Right ventricle myocardium superior (tissue), 1 donor: ENCODE data around the gene FXYD6. TPM values are rescaled to one million over a fixed set of nuclear protein-coding genes. Genes with fewer than 3 reads are reported as not detected.
"Not testable (repeated sequence)": the region's sequence is repeated elsewhere in the genome, so short reads cannot be mapped to it uniquely, and the experiment has no call there.

ENCODE experiments used
- ATAC-seq: fragments of 200-7000 bp; cut with Tn5 transposase; one replicate; pipeline ENCODE4 v1.9.1; 2020; ENCODE audit warnings: mild to moderate bottlenecking; ENCODE audit not compliant: poor library complexity
- DNase-seq: peaks from one replicate; pipeline ENCODE4 v3.0.0-alpha.2; 2020
- intact Hi-C: fragments of 100-400 bp; cut with DNase I; formaldehyde crosslinking; loops from one replicate; pipeline ENCODE4 v1.11.2; 2022
- total RNA-seq: library from RNA; stranded (reverse); fragmentation: NEBNext Ultra II Directional; extraction: Animal tissue kit (Norgen Biotek cat#: 25700); gene quantifications from one replicate; pipeline ENCODE4 v1.2.1, GENCODE V29; 2021
- donor health status: DM: no; HTN: yes; CAD: no; lungs with severe emphysema.

FXYD6 gene
- total RNA-seq, 1 donor from 2014 or later: 34.6 TPM

DNA sequence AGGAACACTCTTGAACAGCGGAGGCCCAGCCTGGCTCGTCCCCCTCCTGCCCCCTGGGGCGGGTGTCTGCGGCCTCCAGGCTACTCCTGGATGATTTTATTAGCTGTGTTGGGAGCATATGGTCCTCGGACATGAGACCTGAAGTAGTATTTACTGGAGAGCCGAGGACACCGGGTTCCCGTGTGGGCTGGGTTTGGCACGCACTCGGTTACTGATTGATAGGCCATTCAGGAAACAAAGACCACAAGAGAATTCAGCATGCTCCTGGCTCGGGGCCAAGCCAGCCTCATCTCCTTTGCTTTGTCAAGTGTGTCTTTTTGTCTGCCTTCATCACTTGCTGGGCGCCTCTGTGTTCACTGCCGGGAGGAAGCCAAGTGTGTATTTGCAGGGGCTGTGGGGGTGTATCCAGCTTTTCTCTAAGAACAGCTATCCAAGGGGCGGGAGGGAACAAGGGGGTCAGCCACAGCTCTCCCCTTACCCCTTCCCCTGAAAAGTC lies 61.6 kb downstream of the FXYD6 start:
- peak; percentile 85 for DNase-seq
- intact Hi-C loops: no loop called here
- ATAC-seq: no peak

DNA sequence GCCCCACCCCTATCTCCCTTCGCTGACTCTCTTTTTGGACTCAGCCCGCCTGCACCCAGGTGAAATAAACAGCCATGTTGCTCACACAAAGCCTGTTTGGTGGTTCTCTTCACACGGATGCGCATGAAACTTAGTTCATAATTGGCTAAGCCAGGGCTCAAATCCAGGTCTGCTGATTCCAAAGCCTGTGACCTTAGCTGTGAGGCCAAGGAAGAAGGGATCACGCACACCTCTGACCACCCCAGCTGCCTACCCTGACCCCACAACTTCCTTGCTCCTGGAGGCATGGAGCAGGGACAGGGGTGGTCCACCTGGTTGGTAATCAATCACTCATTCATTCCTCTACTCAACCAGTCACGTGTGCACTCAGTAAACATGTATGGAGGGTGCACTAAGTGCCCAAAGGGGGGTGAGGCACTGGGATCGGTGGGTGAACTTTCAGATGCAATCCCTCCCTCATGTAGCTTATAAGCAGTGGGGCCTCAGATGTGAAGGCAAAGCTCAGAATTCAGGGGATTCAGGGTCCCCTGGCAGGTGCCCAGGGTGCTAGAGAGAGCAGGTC lies 62.2 kb downstream of the FXYD6 start:
- ATAC-seq (no peak), DNase-seq (no peak)
- intact Hi-C loops: no loop called here

GRCh38 chr11:117810056-117810451 lies 66.4 kb downstream of the FXYD6 start:
- DNase-seq, intact Hi-C loops, ATAC-seq: not testable (repeated sequence)

DNA sequence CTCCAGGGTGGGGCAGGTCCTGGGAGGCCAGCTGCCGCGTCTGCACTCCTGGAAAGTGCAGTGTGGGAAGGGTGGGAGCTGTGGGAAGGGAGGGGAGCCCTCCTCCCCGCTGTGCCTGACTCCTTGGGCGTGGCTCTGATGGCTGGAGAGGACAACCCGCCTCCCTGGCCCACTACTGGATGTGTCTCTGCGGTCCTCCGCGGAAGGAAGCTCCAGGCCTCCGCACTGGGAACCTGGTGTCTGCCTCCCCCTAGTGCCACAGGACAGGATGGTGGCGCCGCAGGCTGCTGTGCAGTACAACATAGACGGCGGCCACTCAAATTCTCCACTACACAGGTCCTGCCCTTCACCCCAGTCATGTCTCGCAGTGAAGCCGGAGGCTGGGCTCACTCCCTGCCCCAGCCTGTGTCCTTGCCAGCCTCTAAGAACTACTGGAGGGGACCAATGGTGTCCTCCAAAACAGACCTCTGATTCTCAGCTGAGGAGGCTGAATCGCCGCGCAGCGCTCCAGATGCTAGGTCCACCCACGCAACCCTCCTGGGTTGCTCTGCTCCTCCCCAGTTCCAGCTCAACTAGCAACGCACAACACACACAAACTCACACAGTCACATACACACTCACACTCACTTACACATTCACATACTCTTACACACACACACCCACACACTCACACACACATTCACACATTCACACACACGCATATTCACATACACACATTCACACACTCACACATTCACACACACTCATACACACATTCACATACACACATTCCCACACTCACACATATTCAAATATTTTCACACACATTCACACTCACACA lies 67.0 kb downstream of the FXYD6 start:
- ATAC-seq (peak; percentile 93), DNase-seq (peak; percentile 88)
- intact Hi-C loops: loop anchor here (5.0 kb wide), 1 partner anchor 367 kb away; no protein-coding TSS in a partner anchor

DNA sequence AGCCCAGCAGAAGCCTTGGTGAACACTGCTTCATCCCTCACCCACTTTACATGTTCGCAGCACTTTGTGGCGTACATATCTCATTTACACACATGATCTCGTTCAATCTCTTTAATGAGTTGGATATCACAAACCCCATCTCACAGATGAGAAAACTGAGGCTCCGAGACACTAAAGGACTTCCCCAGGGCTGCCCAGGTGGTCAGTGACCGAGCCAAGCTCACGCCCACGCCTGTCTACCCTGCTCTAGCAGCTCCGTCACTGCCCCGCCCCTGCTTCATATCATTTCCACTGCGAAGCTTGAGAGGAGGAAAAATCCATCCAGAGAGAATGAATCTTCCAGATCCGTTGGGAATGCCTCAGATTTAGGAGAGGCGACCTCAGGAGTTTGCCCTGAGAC lies 67.7 kb downstream of the FXYD6 start:
- intact Hi-C loops: loop anchor here (5.0 kb wide), 1 partner anchor 366 kb away; no protein-coding TSS in a partner anchor
- ATAC-seq (peak; percentile 32), DNase-seq (no peak)

GRCh38 chr11:117807482-117808327 lies 68.8 kb downstream of the FXYD6 start:
- intact Hi-C loops: loop anchor here (5.0 kb wide), 1 partner anchor 365 kb away; no protein-coding TSS in a partner anchor
- DNase-seq (peak; percentile 91), ATAC-seq (peak; percentile 74)

GRCh38 chr11:117806846-117807245 lies 69.6 kb downstream of the FXYD6 start:
- ATAC-seq: no peak
- DNase-seq: no peak

GRCh38 chr11:117805045-117805444 lies 71.4 kb downstream of the FXYD6 start:
- intact Hi-C loops: loop anchor here (5.0 kb wide), 1 partner anchor 363 kb away; no protein-coding TSS in a partner anchor
- DNase-seq (no peak), ATAC-seq (no peak)

More at GRCh38 chr11:117806846-117807245, 69.6 kb downstream of the FXYD6 start:
- intact Hi-C loops: loop anchor here (5.0 kb wide), 1 partner anchor 365 kb away; no protein-coding TSS in a partner anchor

DNA sequence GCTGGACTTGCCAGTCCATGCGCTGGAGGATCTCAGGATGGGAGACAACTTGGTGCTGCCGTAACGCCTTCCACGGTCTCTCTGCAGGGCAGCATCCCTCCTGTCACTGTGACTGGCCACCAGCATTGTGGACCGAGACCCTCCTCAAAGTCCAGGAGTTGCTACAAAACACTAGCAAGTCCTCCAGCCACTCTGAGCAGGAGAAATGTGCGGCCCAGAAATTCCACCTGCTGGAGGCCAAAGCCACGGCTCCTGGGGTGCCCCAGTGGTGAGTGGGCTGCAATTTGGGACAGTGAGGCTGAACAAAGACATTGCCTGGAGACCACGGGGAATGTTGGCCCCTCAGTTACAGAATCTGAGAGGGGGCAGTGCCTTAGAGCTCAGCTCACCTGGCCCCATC lies 72.6 kb downstream of the FXYD6 start:
- ATAC-seq: no peak
- intact Hi-C loops: no loop called here
- no peak for DNase-seq

DNA sequence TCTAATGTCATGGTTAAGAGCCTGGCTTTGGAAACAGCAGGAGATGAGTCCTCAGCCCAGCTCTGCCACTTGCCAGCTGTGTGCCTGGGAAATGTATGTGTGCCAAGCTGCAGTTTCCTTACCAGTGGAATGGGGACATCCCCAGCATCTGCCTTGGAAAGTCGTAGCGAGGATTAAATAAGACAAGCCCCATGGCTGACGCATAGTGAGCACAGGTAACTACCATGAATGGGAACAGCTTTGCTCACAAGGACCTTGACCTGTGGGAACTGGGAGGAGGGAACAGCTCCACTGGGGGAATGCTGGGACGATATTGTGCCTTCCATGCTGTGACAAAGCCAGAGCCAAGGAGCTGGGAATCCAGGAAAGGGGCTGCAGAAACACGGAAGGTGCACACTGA lies 76.8 kb downstream of the FXYD6 start:
- DNase-seq (no peak), ATAC-seq (no peak)
- intact Hi-C loops: no loop called here

GRCh38 chr11:117796872-117797529 lies 79.5 kb downstream of the FXYD6 start, which contains the start of gene DSCAML1:
Gene DSCAML1 (minus strand): TSS chr11:117797216. CDS start chr11:117797079, 137 bp downstream.
- DNase-seq (peak; percentile 57), ATAC-seq (peak; percentile 85)
- intact Hi-C loops: no loop called here

DNA sequence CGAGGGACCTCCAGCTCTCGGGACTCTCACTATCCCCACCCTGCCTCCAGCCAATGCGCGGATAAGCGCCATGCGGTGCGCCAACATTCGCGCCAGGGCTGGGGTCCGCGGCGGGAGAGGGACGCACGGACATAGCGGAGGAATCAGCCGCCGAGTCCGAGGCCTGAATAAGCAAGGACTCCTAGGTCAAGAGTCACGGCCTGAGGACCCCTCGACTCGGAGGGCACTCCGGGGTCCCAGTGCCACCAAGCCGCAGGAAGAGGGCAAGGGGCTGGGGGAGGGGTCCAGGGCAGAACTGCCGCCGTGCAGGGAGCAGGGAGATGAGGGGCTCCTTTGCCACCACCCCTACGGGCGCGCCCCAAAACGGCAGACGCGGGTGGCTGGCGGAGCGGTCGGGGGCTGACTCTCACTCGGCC lies 80.0 kb downstream of the FXYD6 start:
- no peak for ATAC-seq

DNA sequence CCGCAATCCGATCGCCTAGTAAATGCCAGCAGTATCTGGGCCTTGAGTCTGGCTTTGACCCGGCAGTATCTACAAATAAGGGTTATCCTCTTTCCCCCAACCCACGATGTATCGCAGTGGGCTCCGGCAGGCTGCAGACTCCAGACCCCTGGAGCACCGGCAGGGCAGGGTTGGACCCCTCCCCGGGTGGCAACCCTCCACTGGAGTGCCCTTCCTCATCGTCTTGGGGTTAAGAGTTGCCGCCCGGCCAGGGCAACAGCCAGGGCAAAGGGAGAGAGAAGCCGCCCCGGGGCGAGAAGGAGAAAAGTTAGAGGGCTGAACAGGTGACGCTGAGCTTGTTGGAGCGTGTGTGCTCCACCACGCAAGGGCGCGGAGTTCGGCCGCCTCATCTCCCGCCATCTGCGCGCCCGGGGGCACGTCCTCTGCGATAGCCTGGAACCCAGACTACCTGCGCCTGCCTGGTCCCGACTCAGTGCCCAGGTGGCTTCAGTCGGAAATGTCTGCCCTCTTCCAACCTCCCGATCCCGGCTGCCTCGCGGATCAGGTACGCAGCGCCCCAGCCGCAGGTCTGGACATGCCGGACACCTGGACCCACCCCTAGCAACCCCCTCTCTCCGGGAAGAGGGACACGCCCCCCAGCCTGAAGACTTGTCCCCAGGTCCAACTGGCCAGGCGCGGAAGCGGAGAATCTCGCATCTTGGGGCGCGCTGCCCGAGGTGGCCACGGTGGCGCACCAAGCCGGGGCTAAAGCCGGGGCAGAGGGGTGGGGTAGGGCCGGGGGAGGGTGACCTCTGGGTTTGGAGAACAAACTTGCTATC lies 80.6 kb downstream of the FXYD6 start:
- DNase-seq (no peak), ATAC-seq (no peak)
- intact Hi-C loops: no loop called here

More for the DNA sequence above, 80.0 kb downstream of the FXYD6 start:
- intact Hi-C loops: no loop called here
- DNase-seq: no peak

- DNase-seq (no peak), ATAC-seq (no peak)
- intact Hi-C loops: no loop called here
These were observed 81.5 kb downstream of the FXYD6 start for GRCh38 chr11:117794772-117795629.

- ATAC-seq: no peak
- intact Hi-C loops: no loop called here
These were observed 82.3 kb downstream of the FXYD6 start for GRCh38 chr11:117794135-117794534.

GRCh38 chr11:117793583-117793982 lies 82.9 kb downstream of the FXYD6 start:
- intact Hi-C loops: no loop called here
- no peak for ATAC-seq
- no peak for DNase-seq

More at GRCh38 chr11:117794135-117794534, 82.3 kb downstream of the FXYD6 start:
- no peak for DNase-seq
